CD4-positive, alpha-beta T cell treated with Interleukin-15 for 1 hour (primary cell): ENCODE data around the gene CCDC158.
"Not testable (repeated sequence)": the region's sequence is repeated elsewhere in the genome, so short reads cannot be mapped to it uniquely, and the experiment has no call there.

Experiments used
- DNase-seq: peaks from one replicate; pipeline ENCODE4 v3.0.0-alpha.2; 2020

The CCDC158 gene

GRCh38 chr4:76363556-76364290 lies 57.2 kb downstream of the CCDC158 start:
- no peak for DNase-seq

- no peak for DNase-seq
These were observed 59.1 kb downstream of the CCDC158 start for GRCh38 chr4:76361689-76362412.

- DNase-seq: not testable (repeated sequence)
These were observed 61.0 kb downstream of the CCDC158 start for GRCh38 chr4:76359881-76360466.

GRCh38 chr4:76357981-76358380 lies 63.0 kb downstream of the CCDC158 start:
- DNase-seq: no peak

GRCh38 chr4:76354517-76355473 lies 66.1 kb downstream of the CCDC158 start:
- no peak for DNase-seq

- no peak for DNase-seq
These were observed 78.1 kb downstream of the CCDC158 start for GRCh38 chr4:76342803-76343202.

GRCh38 chr4:76342191-76342590 lies 78.8 kb downstream of the CCDC158 start:
- DNase-seq: no peak

- DNase-seq: no peak
These were observed 79.9 kb downstream of the CCDC158 start for GRCh38 chr4:76341063-76341462.

GRCh38 chr4:76339364-76339763 lies 81.6 kb downstream of the CCDC158 start:
- no peak for DNase-seq

- DNase-seq: no peak
These were observed 86.1 kb downstream of the CCDC158 start for GRCh38 chr4:76334885-76335284.

GRCh38 chr4:76326515-76326914 lies 94.4 kb downstream of the CCDC158 start:
- DNase-seq: no peak

GRCh38 chr4:76325072-76325471 lies 95.9 kb downstream of the CCDC158 start:
- DNase-seq: no peak

GRCh38 chr4:76322236-76322635 lies 98.7 kb downstream of the CCDC158 start:
- DNase-seq: no peak

GRCh38 chr4:76316131-76316530 lies 104.8 kb downstream of the CCDC158 start:
- DNase-seq: no peak

- no peak for DNase-seq
These were observed 105.5 kb downstream of the CCDC158 start for GRCh38 chr4:76315267-76315918.

- no peak for DNase-seq
These were observed 107.4 kb downstream of the CCDC158 start for GRCh38 chr4:76313547-76313946.

- no peak for DNase-seq
These were observed 108.5 kb downstream of the CCDC158 start for GRCh38 chr4:76312457-76312856.

GRCh38 chr4:76311896-76312331 lies 109.0 kb downstream of the CCDC158 start:
- DNase-seq: no peak

- DNase-seq: no peak
These were observed 110.3 kb downstream of the CCDC158 start for GRCh38 chr4:76310683-76311082.

- no peak for DNase-seq
These were observed 110.9 kb downstream of the CCDC158 start for GRCh38 chr4:76309939-76310550.

GRCh38 chr4:76308548-76308947 lies 112.4 kb downstream of the CCDC158 start:
- DNase-seq: no peak

- no peak for DNase-seq
These were observed 113.3 kb downstream of the CCDC158 start for GRCh38 chr4:76307660-76308014.
